ENCODE measurements around the gene FBXL19.

DNA sequence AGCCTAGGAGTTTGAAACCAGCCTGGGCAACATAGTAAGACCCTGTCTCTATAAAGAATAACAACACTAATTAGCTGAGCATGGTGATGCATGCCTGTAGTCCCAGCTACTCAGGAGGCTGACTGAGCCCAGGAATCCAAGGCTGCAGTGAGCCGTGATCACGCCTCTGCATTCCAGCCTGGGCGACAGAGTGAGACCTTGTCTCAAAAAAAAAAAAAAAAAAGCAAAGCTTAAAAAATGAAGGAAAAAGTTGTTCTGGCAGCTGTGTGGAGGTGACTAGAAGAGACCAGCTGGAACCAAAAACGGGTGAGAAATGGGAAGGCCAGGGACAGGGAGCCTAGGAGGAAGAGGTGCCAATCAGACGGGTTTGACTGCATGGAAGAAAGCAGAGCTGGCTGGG lies 33.7 kb upstream of the FBXL19 start:
- TF ChIP-seq, protein P1, sequence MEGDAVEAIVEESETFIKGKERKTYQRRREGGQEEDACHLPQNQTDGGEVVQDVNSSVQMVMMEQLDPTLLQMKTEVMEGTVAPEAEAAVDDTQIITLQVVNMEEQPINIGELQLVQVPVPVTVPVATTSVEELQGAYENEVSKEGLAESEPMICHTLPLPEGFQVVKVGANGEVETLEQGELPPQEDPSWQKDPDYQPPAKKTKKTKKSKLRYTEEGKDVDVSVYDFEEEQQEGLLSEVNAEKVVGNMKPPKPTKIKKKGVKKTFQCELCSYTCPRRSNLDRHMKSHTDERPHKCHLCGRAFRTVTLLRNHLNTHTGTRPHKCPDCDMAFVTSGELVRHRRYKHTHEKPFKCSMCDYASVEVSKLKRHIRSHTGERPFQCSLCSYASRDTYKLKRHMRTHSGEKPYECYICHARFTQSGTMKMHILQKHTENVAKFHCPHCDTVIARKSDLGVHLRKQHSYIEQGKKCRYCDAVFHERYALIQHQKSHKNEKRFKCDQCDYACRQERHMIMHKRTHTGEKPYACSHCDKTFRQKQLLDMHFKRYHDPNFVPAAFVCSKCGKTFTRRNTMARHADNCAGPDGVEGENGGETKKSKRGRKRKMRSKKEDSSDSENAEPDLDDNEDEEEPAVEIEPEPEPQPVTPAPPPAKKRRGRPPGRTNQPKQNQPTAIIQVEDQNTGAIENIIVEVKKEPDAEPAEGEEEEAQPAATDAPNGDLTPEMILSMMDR (tag by site-specific recombination; IDR thresholded peaks at IDR 0.05), result no peak
- TF ChIP-seq BCL11B (tag by site-specific recombination; IDR thresholded peaks at IDR 0.05; ENCODE audit: low read depth) (no peak), ZNF248 (tag by site-specific recombination; IDR thresholded peaks at IDR 0.05) (no peak), ZBTB7A (tag by site-specific recombination; IDR thresholded peaks at IDR 0.05; ENCODE audit: low read depth) (no peak), ZNF768 (tag by site-specific recombination; IDR thresholded peaks at IDR 0.05) (no peak)
